GM19035 (cell line): ENCODE data around the gene GLIPR2.
"Not testable (repeated sequence)": the region's sequence is repeated elsewhere in the genome, so short reads cannot be mapped to it uniquely, and the experiment has no call there.

ENCODE experiments used
- ATAC-seq: cut with Tn5 transposase; IDR thresholded peaks from one replicate; pipeline ENCODE4 v1.9.1; 2021; ENCODE audit not compliant: unreplicated experiment

Gene GLIPR2, protein sequence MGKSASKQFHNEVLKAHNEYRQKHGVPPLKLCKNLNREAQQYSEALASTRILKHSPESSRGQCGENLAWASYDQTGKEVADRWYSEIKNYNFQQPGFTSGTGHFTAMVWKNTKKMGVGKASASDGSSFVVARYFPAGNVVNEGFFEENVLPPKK

GRCh38 chr9:36136272-36136893, at the start of gene GLIPR2:
TSS of gene GLIPR2 (plus strand) at chr9:36136733. CDS start at chr9:36136779, 46 bp downstream.
- peak; percentile 95 for ATAC-seq

DNA sequence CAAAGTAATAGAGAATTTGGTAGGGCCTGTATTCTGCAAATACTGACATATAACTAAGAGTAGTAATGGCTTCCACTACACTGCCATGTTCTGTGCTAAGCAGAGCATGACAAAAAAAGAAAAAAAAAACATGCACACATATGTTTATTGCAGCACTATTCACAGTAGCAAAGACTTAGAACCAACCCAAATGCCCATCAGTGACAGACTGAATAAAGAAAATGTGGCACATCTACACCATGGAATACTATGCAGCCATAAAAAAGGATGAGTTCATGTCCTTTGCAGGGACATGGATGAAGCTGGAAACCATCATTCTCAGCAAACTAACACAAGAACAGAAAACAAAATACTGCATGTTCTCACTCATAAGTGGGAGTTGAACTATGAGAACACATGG, 49.5 kb upstream of the GLIPR2 start:
- ATAC-seq = not testable (repeated sequence)

GRCh38 chr9:36088020-36088419, 48.5 kb upstream of the GLIPR2 start:
- no peak for ATAC-seq

DNA sequence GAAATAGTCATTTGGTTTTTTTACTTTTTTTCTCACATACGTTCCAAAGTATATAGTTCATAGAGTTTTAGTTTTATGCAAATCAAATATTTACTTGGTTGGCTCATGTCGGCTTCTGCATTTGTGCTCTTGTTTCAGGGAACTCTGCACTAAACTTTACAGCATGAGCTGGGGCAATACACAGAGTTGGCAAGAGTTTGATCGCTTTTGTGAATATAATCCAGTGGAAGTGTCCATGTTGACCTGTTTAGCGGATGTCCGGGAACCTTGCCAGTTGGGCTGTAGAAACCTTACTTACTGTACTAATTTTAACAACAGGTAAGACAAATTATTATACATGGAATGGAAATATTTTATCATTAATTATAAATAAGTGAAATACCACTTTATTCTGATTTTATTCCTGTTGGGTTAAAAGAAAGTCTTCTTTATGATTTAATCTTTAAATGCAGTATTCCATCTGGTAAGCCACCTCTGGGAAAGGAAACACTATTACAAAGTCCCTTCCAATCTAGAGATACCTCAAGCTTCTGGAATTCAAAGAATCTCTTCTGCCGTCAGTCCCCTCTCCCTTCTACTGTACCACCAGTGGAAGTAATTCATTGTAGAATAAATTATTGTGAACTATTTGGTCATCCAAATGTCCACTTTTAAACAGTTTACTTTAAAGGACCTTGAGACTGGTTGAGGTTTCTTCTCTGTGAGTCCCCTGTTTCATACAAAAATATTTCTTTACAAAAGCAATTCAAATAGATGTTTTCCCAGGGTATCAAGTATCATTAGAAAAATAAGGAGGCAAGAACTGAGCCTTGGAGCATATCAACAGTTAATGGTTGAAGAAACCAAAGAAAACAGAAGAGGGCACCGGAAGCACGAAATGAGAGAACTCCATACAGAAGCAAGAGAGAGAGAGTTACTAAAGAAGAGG, 45.2 kb upstream of the GLIPR2 start:
- no peak for ATAC-seq

- no peak for ATAC-seq
Measured at GRCh38 chr9:36092014-36092413, 44.5 kb upstream of the GLIPR2 start.

DNA sequence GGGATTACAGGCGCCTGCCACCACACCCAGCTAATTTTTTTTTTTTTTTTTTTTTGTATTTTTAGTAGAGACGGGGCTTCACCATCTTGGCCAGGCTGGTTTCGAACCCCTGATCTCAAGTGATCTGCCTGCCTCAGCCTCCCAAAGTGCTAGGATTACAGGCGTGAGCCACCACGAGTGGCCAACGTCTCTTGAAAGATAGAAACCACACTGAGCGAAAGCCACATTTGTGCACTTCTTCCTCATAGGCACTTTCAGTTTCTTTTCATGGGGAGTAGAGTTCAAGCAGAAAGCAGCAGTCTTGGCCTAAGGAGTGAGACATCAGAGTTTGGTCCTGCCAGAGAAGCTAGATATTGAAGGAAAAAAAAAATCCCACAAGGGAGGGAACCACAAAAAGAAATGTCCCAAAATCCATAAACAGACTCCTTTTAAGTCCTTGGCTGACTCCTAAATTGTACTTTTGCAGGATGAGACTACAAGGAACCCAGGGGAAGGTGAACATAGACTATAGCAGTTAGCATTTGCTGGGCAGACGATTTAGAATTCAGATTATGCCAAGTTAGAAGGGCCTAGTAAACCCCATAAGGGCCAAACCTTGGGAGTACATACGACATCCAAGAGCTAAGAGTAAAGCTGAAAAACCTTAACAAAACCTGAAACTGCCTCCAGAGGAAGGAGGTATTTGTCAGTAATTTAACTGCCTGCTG, 43.9 kb upstream of the GLIPR2 start:
- peak; percentile 78 for ATAC-seq

DNA sequence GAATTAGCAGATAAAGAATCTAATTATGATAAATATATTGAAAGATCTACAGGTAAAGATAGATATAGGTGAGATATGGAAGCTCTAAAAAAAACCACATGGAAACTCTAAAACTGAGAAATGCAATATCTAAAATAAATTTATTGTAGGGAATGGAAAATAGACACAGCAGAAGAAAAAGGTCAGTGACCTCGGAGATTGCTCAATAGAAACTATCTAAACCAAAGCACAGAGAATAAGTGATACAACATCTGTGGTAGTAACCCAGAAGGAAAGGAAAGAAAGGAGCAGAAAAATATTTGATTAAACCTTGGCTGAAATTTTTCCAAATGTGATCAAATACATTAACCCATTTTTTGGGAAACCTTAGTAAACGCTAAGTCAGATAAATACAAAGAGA, 43.1 kb upstream of the GLIPR2 start:
- ATAC-seq = no peak

DNA sequence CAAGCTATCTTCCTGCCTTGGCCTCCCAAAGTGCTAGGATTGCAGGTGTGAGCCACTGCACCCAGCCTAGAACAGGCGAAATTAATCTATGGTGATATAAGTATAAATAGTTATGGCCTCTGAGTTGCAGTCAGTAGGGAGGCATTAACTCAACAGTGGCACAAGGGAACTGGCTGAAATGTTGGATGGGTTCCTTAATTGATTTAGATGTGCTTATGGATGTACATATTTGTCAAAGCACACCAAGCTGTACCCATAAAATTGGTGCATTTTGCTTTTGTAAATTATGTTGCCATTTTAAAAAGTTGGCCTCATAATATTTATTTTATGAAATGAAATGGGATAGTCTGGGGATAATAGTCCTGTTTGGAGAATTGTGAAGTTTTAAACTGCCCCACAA, 36.8 kb upstream of the GLIPR2 start:
- ATAC-seq = no peak

GRCh38 chr9:36100532-36100931, 36.0 kb upstream of the GLIPR2 start:
- ATAC-seq = no peak

DNA sequence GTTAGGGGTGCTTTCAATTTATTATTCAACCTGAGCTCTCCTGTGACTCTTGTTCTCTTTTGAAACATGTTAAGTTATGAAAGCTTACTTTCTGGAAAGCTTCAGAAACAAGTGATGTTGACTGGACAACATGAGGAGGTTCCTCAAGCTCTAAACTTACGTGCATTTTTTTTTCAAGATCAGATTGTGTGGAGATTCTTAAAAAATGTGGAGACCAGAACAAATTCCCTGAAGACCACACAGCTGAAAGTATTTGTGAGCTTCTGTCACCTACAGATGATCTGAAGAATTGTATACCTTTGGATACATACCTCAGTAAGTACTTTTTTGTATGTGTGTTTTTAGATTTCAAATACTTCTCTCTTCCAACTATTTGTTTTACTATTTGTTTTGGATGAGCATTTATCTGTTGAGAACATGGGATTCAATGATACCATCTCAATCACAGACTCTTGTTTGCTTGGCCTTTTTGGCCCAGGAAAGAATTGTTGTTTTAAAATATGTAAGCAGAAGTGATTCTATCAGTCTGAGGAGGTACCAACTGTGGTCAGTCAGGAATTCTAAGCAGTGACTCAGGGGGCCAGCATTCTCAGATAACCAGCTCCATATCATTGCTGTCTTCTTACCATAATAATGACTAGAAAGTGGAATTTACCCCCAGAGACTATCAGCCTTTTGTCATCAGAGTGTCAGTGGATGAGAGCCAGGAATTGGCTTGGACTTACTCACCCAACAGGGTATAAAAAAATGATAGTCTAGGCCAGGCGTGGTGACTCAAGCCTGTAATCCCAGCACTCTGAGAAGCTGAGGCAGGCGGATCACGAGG, 34.4 kb upstream of the GLIPR2 start:
- no peak for ATAC-seq

DNA sequence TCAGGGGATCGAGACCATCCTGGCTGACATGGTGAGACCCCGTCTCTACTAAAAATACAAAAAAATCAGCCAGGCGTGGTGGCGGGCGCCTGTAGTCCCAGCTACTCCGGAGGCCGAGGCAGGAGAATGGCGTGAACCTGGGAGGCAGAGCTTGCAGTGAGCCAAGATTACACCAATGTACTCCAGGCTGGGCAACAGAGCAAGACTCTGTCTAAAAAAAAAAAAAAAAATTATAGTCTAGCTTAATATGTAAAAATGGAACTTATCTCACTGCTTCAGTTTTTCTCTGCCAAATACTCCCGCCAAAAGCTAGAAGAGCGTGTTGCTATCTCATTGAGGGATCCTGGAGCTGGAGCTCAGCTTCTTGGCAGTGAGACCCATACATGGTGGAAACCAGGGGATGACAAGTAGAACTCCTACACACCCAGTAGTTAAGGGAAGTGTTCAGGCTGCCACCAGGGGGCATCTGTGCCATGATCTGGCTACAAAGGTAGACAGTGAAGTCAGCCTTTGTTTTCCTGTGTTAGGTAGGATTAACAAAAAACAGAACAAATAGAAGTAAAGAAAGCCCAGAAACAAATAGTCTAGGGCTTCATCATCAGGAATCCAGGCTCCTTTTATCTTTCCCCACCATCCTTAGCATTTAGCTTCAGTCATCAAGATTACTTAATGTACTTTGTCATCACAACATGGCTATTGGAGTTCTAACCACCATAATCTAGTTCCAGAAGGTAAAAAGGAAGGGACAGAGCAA, 33.6 kb upstream of the GLIPR2 start:
- ATAC-seq = no peak

- no peak for ATAC-seq
Measured at GRCh38 chr9:36109071-36109470, 27.5 kb upstream of the GLIPR2 start.

- ATAC-seq = no peak
Measured at GRCh38 chr9:36110434-36110833, 26.1 kb upstream of the GLIPR2 start.

GRCh38 chr9:36112516-36112915, 24.0 kb upstream of the GLIPR2 start:
- ATAC-seq = no peak

- no peak for ATAC-seq
Measured at GRCh38 chr9:36113999-36114398, 22.5 kb upstream of the GLIPR2 start.

DNA sequence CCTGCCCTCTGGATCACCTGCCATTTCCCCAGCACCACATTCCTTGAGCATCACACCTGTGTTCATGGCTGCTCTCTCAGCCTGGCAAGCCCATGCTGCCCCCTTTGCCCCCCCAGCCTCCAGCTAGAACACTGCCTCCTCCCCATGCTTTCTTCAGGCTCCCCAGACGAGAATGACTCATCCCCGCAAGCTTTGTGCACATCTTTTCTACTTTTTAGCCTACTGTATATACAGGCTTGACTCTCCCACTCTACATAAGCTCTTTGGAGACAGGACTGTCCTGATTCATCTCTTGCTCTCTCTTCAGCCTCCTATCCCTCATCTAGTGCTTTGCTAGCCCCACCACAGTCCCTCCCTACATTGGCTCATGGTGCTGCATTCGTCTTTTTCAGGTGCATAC, 19.9 kb upstream of the GLIPR2 start:
- ATAC-seq = no peak

DNA sequence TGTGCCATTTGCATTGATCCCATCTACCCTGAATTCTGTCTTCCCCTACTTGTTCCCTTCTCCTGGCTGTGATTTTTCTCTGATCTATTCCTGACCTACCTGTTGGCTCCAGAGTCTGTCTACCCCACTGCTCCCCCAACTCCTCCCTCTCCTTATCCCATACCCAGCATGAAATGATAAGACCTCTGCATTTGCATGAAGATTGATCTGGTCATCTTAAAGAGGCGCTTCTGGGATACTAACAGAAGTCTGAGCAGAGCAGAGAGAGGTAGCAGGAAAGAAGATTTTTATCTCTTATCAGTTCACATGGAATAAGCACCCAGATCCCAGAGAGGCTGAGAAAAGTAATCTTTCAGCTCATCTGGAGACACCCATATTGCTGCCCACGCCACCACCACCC, 18.3 kb upstream of the GLIPR2 start:
- ATAC-seq = no peak

DNA sequence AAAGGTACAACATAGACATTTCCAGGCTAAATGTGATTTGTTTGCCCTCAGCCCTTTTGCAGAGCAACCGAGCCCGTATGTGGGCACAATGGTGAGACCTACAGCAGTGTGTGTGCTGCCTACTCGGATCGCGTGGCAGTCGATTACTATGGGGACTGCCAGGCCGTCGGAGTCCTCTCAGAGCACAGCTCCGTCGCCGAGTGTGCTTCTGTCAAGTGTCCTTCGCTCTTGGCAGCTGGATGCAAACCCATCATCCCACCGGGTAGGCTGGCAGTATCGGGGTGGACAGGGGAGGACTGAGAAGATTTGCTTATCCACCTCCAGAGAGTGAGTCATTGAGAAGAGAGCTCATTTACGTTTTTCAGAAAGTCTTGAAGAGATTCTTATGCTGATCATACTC, 17.8 kb upstream of the GLIPR2 start:
- no peak for ATAC-seq

GRCh38 chr9:36119476-36119875, 17.1 kb upstream of the GLIPR2 start:
- ATAC-seq = no peak

DNA sequence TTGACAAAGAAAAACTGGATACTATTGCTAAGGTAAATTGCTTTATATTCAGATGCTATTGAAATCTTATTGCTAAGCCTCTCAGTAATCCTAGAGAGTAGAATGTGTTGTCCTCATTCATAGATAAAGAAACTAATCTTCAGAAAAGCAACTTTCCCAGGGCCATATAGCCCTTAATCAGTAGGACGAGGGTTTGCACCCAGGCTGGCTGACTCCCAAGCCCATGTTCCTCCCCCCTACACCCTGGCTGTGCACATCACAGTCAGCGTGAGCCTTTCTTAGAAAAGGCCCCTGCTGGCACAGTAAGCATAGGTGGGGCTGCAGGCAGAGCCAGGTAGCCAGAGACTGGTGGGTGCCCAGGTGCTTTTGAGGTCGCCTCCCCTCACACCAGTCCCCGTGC, 15.8 kb upstream of the GLIPR2 start:
- ATAC-seq = no peak
